GM21360 (cell line): ENCODE results near the gene ATAD3A.
A peak's percentile ranks its signal among the peaks of the same experiment; 100 is the strongest.
"Not testable (repeated sequence)": the region's sequence is repeated elsewhere in the genome, so short reads cannot be mapped to it uniquely, and the experiment has no call there.

ENCODE experiments used
- ATAC-seq: cut with Tn5 transposase; IDR thresholded peaks from one replicate; pipeline ENCODE4 v1.9.1; 2021; ENCODE audit warnings: mild to moderate bottlenecking, moderate library complexity; ENCODE audit not compliant: unreplicated experiment

The ATAD3A gene

DNA sequence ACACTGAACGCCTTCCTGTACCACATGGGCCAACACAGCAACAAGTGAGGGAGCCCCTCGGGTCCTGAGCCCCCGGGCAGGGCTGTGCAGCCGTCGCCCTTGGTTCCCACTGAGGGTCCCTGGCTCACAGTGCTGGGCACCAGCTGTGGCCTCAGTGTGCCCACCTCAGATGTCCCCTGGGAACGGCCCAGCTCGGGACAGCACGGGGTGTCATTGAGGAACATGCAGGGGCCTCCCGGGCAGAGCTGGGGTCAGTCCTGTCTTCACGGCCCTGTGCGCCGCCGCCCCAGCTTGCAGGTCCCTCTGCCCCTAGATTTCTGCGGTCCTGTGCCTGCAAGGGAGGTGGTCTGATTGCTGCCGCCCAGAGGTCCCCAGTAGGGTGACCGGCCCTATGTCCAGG, 22.7 kb upstream of the ATAD3A start:
- ATAC-seq = no peak

DNA sequence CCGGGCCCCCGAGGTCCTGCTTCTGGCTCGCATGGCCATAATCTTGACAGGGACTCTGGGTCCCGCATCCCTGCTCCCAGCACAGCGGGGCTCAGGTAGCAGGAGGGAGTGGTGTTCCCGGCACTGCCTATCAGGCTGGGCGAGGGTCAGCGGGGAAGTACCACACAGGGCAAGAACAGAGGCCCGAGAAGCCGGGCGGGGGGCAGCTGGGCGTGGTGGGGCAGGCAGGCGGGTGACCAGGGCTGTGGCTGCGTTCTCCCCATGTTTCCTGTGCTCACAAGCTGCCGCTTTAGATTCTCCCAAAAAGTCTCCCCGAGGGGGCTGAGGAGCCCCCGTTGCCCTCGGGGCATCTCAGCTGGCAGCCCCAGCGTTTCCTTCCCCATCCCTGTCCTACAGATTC, 22.1 kb upstream of the ATAD3A start:
- ATAC-seq = no peak

DNA sequence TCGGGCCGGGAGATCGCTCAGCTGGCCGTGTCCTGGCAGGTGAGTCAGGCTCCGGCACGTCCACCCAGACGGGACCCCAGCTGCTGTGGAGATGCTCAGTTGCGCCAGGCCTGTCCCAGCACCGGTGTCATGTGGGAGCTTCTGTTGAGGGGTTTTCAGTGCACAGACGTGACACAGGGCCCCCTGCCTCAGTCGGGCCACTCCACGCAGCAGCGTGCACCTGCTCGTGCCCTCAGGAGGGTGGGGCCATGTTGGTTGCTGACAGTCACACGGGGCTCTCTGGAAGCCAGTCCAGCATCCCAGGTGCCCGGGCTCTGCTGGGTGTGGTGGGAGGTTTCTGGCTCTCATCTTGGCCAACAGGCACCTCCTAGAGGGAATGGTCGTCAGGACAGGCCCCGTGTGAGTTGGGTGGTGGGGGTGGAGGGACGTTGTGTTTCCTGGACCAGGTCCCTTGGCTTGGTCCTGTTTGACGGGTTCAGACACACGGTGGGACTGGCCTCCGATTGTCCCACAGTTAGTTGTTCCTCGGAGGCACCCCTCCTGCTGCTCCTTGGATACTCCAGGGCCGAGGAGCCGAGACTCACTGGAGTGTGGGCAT, 21.2 kb upstream of the ATAD3A start:
- no peak for ATAC-seq

DNA sequence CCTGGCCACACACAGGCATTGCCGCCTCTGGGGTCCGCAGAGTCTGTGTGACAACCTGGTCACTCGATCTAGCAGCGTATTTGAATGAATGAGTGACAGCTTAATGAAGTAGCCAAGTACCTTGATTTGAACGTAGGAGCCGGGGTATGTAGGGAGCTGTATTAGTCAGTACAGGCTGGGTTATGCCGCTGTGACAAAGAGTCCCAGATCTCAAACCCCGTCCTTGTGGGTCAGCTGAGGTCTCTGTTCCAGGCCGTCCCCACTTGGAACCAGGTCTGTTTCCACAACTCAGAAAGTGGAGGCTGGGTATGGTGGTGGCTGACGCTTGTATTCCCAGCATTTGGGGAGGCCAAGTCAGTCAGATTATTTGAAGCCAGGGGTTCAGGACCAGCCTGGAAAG, 20.4 kb upstream of the ATAD3A start:
- no peak for ATAC-seq

DNA sequence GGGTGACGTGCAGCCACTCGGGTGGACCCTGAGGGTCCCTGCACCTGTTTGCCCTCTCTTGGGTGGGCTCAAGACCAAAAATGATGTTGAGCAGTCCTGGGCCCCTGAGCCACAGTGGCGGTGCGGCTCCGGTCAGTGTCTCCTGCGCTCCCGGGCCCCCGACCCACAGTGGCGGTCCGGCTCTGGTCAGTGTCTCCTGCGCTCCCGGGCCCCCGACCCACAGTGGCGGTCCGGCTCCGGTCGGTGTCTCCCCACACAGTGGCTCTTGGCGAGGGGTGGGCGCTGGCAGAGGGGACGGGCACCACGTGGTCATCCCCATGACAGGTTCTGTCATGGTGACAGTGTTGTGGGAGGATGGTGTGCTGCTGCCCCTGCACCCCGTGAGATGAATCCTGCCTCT, 17.7 kb upstream of the ATAD3A start:
- not testable (repeated sequence) for ATAC-seq

DNA sequence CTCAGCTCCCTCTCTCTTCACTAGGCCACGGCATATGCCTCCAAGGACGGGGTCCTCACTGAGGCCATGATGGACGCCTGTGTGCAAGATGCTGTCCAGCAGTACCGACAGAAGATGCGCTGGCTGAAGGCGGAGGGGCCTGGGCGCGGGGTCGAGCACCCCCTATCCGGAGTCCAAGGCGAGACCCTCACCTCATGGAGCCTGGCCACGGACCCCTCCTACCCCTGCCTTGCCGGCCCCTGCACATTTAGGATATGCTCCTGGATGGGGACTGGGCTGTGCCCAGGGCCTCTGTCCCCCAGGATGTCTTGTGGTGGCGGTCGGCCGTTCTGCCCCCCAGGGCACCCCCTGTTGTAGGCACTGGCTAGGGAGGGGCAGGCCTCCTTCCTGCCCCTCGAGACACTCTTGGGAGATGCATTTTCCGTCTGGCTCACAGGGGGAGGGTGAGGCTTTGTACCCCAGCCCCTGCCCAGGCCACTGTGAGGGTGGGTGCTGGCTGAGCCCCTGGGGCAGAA, 16.4 kb upstream of the ATAD3A start:
- ATAC-seq = not testable (repeated sequence)

DNA sequence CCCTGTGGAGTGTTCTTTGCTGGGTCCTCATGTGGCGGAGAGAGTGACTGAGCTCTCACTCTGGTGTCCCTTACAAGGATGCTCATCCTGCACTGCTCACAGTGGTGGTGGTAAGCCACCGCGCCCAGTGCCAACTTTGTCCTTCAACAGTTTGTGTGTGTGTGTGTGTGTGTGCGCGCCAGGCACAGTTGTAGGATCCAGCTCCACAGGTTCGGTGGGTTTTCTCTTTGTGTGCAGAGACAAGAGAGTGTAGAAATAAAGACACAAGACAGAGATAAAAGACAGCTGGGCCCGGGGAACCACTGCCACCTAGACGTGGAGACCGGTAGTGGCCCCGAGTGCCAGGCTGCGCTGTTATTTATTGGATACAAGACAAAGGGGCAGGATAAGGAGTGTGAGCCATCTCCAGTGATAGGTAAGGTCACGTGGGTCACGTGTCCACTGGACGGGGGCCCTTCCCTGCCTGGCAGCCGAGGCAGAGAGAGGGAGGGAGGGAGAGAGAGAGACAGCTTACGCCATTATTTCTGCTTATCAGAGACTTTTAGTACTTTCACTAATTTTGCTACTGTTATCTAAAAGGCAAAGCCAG, 7.1 kb upstream of the ATAD3A start:
- not testable (repeated sequence) for ATAC-seq

DNA sequence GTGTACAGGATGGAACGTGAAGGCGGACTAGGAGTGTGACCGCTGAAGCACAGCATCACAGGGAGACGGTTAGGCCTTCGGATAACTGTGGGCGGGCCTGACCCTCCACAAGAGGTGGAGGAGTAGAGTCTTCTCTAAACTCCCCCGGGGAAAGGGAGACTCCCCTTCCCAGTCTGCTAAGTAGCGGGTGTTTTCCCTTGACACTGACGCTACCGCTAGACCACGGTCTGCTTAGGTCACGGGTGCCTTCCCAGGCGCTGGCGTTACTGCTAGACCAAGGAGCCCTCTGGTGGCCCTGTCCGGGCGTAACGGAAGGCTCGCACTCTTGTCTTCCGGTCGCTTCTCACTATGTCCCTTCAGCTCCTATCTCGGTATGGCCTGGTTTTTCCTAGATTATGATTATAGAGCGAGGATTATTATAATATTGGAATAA, 6.6 kb upstream of the ATAD3A start:
- peak; percentile 54 for ATAC-seq

DNA sequence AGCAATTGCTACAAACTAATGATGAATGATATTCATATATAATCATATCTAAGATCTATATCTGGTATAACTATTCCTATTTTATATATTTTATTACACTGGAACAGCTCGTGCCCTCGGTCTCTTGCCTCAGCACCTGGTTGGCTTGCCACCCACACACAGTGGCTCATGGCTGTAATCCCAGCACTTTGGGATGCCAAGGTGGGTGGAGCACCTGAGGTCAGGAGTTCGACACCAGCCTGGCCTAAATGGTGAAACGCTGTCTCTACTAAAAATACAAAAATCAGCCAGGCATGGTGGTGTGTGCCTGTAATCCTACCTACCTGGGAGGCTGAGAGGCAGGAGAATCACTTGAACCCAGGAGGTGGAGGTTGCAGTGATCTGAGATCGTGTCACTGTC, 6.2 kb upstream of the ATAD3A start:
- not testable (repeated sequence) for ATAC-seq

DNA sequence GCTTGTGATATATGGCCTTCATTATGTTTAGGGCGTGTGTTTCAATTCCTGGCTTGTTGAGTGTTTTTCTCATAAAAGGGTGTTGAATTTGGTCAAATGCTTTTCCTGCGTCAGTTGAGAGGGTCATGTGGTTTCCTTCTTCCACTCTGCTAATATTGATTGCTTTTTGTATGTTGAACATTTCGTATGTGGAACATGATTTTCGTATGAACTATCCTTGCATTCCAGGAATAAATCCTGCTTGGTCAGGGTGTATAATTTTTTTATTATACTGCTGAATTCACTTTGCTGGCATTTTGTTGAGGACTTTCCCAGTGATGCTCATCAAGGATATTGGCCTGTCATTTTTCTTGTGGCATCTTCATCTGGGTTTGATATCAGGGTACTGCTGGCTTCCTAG, 4.7 kb upstream of the ATAD3A start:
- no peak for ATAC-seq

DNA sequence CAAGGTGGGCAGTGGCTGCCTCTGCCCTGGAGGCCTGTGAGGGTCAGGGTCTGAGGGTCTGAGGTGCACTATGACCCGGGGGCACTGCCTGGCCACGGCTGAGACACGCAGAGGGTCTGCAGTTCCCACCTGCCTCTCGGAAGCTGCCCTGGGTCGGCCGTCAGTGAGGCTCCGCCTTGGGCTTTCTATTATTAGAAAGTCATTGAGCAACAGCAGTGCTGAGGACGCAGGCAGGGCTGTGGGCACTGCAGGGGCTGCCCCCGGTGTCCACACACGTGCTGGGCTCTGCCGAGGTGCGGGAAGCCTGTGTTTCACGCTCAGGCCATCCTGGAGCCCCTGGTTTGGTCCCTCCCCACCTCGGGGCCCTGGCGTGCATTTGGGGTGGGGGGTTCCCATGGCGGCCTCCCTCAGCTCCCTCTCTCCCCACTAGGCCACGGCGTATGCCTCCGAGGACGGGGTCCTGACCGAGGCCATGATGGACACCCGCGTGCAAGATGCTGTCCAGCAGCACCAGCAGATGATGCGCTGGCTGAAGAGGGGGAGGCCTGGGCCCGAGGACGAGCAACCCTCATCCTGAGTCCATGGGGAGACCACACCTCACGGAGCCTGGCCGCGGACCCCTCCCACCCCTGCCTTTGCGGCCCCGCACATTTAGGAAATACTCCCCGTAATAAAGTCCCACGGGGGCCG, 3.0 kb upstream of the ATAD3A start:
- not testable (repeated sequence) for ATAC-seq

DNA sequence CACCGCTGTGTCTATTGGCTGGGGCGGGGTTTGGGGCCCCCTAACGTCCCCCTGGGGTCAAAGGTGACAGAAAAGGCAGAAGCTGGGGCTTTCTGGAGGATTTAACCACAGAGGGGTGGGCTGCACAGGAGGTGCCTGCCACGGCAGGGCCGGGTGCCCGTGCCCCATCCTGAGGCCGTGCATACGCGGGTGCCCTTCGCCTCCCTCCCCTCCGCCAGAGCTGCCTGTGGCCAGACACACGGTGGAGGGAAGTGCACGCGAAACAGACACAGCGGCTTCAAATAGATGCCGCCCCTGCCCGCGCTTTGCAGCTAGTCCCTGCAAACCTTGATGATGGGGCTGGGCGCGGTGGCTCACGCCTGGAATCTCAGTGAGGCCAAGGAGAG, 2.5 kb upstream of the ATAD3A start:
- ATAC-seq = not testable (repeated sequence)

DNA sequence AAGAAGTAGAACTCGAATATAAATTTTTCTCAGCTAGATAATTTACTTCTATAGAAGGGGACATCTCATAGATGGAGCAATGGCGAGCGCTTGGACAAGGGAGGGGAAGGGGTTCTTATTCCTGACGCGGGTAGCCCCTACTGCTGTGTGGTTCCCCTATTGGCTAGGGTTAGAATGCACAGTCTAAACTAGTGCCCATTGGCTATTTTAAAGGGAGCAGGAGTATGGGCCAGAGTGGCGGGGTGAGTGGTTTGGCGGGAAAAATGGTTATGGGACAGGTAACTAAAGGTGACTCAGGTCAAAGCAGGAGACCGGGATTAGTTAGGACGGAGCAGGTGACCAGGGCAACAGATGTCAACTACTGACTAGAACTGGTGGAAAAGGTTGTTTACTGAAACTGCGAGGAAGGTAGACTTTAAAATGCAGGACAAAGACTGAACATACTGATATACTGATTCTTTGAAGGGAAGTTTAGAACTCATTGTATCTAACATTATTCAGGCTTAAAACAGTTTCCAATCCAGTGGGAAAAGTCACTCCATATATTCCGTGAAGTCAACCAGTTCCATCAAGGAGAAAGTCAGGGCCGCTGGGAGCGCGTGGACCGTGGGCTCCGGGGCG, 940 bp upstream of the ATAD3A start:
- no peak for ATAC-seq

DNA sequence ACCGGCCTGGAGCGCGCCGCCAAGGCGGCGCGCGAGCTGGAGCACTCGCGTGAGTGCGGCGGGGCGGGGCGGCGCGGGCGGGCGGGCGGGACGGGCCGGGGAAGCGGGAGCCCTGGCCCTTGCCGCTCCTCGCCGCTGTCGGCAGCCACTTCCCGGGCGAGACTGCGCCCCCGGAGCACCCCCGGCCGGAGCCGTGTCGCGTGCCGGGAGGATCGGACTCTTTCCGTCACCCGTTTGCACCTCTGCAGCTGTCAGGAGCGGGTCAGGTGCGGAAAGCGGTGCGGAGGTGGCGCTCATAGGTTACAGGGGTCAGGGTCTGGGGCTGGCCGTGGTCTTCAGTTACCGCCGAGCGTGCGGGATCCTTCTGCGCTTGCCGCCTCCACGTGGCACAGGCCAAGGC, 463 bp downstream of the ATAD3A start:
- ATAC-seq = peak; percentile 12

DNA sequence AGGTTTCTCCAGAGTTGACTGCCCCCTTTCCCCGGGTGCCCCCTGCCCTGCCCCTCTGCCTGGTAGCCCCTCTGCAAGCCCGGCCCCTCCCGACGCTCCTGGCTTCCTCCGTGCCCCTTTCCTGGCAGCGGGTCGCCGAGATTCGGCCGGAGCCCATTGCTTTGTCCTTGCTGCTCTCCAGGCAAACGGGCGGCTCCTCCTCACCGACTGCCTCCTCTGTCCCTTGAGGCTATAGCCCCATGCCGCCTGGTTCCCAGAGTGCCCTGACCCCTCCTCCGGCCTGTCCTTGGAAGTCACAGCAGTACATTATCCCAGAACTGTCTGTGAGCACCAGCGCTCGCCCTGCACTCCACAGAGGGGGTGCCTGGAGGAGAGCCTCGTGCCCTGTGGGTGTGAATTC, 1.7 kb downstream of the ATAD3A start:
- not testable (repeated sequence) for ATAC-seq

DNA sequence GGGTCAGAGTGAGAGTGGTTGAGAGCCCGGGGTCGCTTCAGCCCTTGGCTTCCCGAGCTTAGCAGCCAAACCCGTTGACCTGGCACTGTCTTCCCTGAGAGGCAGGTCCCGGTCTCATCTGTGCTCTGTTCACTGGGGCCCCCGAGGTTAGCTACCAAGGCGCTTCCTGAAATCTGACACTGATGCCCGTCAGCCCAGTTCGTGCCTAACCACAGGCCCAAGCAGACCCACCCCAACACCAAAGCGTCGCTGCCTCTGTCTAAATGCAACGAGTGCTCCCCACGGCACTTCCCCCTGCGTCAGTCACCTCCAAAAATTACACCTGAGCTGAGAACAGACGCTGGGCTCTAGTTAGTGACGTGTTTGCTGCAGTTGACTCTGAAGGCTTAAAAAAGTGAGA, 2.4 kb downstream of the ATAD3A start:
- not testable (repeated sequence) for ATAC-seq

DNA sequence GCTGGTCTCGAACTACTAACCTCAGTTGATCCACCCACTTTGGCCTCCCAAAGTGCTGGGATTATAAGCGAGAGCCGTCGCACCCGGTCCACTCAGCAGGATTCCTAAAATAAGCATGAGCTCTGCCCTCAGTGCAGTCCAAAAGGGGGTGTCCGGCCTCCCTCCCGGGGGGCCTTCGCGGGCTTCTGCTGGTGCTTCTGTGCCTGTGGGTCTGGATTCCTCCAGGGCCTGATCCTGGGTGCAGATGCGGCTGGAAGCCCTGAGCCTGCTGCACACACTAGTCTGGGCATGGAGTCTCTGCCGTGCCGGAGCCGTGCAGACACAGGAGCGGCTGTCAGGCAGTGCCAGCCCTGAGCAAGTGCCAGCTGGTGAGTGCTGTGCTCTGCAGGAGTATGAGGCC, 5.0 kb downstream of the ATAD3A start:
- not testable (repeated sequence) for ATAC-seq

DNA sequence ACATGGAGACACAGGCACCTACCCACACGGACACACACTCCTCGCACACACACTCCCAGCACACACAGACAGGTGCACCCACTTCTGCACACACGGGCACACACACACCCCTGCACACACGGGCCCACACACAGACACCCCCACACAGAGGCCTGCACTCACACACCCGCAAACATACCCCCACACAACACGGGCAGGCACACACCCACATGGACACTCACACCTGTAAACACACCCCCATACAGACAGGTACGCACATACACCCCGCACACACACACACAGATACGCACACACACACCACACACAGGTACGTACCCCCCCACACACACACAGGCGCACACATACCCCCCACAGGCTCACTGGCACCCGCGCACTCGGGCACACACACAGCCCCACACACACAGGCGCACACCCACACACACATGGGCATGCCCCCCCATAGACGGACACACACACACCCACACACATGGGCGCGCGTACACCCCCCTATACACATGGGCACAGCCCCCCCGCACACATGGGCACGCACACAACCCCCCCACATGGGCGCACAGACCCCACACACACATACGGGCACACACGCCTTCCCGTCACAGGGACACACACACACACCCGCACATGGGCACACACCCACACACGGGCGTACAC, 6.1 kb downstream of the ATAD3A start:
- no peak for ATAC-seq

DNA sequence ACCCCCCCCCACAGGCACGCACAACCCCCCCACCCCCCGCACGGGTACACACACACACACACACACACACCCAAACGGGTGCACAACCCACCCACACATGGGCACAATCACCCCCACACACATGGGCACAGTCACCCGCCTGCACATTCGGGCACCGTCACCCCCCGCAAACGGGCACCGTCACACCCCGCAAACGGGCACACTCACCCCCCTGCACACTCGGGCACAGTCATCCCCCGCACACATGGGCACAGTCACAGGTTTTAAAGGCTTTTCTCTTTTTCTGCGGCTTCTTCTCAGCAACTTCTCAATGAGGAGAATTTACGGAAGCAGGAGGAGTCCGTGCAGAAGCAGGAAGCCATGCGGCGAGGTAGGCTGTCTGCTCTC, 6.7 kb downstream of the ATAD3A start:
- not testable (repeated sequence) for ATAC-seq

DNA sequence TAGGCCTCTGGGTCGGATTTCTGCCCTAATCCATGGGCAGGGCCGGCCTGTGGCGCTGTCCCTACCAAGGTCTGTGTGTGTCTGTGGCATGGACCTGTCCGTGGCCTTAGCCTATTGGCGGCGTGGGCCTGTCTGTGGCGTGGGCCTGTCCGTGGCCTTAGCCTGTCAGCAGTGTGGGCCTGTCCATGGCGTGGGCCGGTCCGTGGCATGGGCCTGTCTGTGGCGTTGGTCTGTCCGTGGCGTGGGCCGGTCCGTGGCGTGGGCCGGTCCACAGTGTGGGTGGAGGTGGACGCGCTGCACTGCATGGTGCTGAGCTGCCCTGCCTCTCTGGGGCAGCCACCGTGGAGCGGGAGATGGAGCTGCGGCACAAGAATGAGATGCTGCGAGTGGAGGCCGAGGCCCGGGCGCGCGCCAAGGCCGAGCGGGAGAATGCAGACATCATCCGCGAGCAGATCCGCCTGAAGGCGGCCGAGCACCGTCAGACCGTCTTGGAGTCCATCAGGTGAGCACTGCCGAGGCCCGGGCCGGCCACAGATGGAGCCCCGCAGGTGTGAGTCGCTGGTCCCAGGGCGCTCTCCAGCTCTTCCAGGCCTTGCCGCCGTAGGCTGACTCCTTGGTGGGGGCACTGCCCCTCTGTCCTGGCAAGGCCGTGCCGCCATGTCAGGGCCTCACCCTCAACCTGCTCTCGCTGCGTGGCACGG, 8.0 kb downstream of the ATAD3A start:
- not testable (repeated sequence) for ATAC-seq

DNA sequence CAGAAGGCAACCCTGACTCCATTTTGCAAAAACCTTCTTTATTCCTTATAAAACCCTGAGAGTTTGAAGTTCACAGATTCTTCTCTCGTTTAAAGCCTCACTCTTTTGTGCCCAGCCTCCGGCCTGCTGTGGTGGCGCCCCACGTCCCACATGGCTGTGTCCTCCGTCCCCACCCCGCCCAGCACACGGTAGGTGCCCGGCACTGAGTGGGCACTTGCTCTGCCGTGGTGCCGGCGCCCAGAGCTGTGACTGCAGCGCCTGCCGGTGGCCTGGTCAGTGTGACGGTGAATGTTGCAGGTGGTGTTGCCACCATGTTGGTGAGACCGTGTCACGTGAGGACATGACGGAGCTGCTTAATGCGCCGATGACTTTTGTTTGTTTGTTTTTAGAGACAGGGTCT, 9.4 kb downstream of the ATAD3A start:
- ATAC-seq = no peak
